WERI-Rb-1 (cell line): ENCODE data around the gene KRT16.
A peak's percentile ranks its signal among the peaks of the same experiment; 100 is the strongest.

Experiments
- DNase-seq: peaks from one replicate; pipeline ENCODE4 v3.0.0-alpha.2; 2020
- H3K27ac ChIP-seq: fragments of 250-450 bp; sonication (Bioruptor Pico); 2 replicates; pipeline ENCODE4 v1.5.1; 2020; ENCODE audit warnings: mild to moderate bottlenecking, moderate library complexity
- H3K27me3 ChIP-seq: fragments of 250-450 bp; sonication (Bioruptor Pico); 2 replicates; pipeline ENCODE4 v1.5.1; 2021; ENCODE audit warnings: mild to moderate bottlenecking, low read depth, moderate library complexity; ENCODE audit not compliant: insufficient read depth, severe bottlenecking
- H3K36me3 ChIP-seq: fragments of 250-450 bp; sonication (Bioruptor Pico); 2 replicates; pipeline ENCODE4 v1.5.1; 2020; ENCODE audit warnings: mild to moderate bottlenecking, moderate library complexity
- H3K4me3 ChIP-seq: 2 replicates; pipeline ENCODE4 v1.5.1; 2011; ENCODE audit warnings: low read depth, mild to moderate bottlenecking, control low read depth, low read length
- H3K9me3 ChIP-seq: fragments of 250-450 bp; sonication (Bioruptor Pico); 2 replicates; pipeline ENCODE4 v1.5.1; 2021; ENCODE audit warnings: mild to moderate bottlenecking, moderate library complexity; ENCODE audit not compliant: severe bottlenecking
- TF ChIP-seq, protein P1 (sequence below): IDR thresholded peaks from 2 replicates; pipeline ENCODE4 v1.5.1; 2011; ENCODE audit warnings: low read depth, mild to moderate bottlenecking, control low read depth, inconsistent platforms, low read length

KRT16 gene

DNA sequence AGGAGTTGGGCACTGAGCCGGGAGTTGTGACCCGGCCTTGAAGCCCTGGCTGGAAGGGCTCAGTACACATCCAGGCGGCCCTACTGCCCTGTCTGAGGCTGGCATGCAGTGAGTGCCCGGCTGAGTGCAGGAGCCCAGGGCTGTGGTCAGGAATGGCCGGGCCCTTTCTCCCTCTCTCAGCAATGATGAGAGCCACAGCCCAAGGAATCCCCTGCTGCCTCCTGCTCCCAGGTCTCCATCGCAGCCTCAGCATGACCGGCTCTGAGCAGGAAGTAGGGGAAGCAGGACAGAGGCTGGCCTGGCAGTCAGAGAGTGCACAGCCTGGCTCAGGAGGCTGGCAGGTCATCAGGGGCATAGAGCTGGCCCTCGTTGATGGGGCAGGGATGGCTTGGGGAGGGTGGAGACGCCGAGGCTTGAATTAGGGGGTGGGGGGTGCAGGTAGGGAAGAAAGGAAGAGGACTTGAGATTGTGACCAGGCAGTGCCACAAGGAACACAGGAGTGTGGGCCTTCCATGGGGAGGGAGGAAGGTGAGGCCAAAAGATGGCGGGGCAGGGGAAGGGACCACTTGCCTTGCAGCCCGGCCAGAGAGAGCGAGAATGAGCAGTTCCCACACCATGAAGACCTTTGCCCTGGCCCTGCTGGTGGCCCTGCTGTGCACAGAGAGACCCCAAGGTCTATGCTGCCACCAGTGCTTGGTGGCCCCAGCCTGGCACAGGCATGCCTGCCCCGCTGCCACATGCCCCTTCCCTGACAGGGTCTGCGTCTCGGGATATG lies 43.9 kb upstream of the KRT16 start:
- no peak for DNase-seq
- Histone ChIP-seq H3K4me3 (no peak overlapping the region), H3K27me3 (no peaks in the 10 kb centered on the region), H3K9me3 (no peaks in the 10 kb centered on the region), H3K36me3 (no peaks in the 10 kb centered on the region), H3K27ac (no peak overlapping the region; the same call in 1 of the 2 replicates)
- TF ChIP-seq, protein P1, sequence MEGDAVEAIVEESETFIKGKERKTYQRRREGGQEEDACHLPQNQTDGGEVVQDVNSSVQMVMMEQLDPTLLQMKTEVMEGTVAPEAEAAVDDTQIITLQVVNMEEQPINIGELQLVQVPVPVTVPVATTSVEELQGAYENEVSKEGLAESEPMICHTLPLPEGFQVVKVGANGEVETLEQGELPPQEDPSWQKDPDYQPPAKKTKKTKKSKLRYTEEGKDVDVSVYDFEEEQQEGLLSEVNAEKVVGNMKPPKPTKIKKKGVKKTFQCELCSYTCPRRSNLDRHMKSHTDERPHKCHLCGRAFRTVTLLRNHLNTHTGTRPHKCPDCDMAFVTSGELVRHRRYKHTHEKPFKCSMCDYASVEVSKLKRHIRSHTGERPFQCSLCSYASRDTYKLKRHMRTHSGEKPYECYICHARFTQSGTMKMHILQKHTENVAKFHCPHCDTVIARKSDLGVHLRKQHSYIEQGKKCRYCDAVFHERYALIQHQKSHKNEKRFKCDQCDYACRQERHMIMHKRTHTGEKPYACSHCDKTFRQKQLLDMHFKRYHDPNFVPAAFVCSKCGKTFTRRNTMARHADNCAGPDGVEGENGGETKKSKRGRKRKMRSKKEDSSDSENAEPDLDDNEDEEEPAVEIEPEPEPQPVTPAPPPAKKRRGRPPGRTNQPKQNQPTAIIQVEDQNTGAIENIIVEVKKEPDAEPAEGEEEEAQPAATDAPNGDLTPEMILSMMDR: no peak

DNA sequence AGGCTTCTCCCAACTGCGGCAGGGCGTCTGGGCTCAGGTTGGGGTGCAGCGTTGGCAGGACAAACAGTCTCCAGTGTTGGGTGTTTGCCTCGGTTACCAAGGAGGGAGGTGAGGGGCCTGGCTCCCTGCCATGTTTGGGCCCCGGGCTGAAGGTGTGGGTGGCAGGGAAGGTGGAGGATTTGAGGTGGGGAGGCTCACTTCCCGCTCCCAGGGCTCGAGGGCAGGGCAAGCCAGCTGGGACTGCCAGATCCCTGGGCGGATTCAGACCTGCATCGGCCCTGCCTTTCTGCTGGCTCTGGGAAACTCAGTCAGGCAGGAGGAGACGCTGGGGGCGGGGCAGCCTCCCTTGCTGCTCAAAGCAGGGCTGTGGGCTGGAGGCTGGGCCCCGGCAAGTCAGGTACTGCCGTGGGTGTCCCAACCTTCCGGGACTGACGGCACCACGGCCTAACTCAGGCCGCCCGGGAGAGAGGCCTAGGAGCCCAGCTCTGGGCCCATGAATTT lies 43.1 kb upstream of the KRT16 start:
- peak overlapping the region; percentile 48 for H3K27ac ChIP-seq
- no peaks in the 10 kb centered on the region for H3K9me3 ChIP-seq
- peak; percentile 84 for DNase-seq

DNA sequence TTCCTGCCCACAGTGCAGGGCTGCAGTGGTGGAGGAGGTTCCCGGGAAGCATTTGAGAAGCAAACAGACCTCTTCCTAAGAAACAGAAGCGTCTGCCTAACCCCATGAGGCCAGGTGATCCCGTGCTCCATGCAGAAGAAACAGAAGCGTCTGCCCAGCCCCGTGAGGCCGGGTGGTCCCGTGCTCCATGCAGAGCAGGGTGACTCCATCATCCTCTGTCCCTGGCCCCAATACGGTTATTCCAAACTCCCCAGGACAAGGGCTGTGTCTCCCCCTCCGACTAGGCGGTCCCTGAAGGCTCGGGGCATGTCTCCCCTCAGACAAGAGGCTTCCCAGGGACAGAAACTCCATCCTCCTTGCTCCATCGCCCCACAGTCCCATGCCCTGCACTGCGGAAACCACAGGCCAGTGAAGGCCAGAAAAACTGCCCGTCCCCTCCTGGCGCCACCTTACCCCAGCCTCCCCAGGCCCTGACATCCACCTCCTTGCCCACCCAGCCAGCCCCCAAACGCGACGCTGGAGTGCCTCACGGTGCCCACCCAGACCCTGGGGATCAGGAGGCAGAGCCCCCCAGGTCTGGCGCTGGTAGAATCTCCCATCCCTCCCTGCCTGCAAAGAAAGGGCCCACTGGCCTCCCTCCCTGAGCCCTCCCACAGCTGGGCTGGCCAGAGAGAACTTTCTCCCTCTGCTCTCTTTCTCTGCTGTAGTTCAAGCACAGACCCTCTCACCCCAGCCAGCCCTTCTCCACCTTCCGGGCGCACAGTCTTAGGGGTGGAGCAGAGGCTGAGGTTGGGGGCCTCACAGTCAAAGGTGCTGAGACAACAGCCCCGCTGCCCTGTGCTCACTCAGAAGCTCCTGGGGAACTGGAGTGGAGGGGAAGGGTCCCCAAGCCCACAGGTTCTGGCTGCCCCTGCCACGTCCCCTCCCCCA lies 42.4 kb upstream of the KRT16 start:
- H3K4me3 ChIP-seq: no peak overlapping the region
- TF ChIP-seq, protein P1: no peak
- no peaks in the 10 kb centered on the region for H3K27me3 ChIP-seq
- H3K9me3 ChIP-seq: no peaks in the 10 kb centered on the region
- H3K36me3 ChIP-seq: no peaks in the 10 kb centered on the region
- peak overlapping the region; percentile 48 for H3K27ac ChIP-seq
- DNase-seq: no peak

More for the DNA sequence above, 43.1 kb upstream of the KRT16 start:
- Histone ChIP-seq H3K27me3 (no peaks in the 10 kb centered on the region), H3K4me3 (no peak overlapping the region), H3K36me3 (no peaks in the 10 kb centered on the region)
- TF ChIP-seq, protein P1: no peak

DNA sequence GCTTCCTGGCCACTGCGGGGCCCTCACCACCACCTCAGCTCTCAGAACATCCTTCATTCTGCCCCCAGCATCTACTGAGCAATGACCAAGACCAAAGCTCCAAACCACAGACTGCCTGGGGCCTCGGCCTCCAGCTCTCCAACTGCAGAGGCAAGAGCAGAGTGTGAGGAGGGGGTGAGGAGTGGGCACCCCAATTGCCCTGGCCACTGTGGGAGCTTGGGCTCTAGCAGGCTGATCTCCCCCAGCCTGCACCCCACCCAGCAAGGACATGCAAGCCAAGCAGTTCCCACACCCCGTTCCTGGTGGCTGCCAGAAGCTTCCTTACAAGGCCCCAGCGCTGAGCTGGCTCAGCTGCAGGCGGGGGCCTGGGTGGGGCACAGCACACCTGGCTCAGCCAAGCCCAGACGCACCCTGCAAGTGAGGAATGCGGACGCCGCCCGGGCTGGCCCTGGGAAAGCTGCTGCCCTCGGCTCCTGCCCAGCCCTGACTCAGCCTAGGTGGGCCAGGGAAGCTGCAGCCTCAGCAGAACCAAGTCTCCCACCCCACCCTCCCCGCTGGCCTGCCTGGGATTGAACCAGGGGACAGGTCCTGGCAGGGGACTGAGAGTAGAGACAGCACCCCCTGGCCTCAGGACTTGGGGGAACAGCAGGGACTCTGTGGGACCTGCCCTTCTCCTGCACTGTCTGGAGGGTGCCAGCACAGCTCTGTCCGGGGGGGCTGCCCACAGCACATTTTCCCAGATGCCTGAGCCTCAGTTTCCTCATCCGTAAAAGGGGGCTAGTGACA lies 41.5 kb upstream of the KRT16 start:
- no peaks in the 10 kb centered on the region for H3K36me3 ChIP-seq
- H3K4me3 ChIP-seq: no peak overlapping the region
- TF ChIP-seq, protein P1: no peak
- no peaks in the 10 kb centered on the region for H3K9me3 ChIP-seq
- no peaks in the 10 kb centered on the region for H3K27me3 ChIP-seq
- H3K27ac ChIP-seq: no peak overlapping the region
- DNase-seq: no peak

DNA sequence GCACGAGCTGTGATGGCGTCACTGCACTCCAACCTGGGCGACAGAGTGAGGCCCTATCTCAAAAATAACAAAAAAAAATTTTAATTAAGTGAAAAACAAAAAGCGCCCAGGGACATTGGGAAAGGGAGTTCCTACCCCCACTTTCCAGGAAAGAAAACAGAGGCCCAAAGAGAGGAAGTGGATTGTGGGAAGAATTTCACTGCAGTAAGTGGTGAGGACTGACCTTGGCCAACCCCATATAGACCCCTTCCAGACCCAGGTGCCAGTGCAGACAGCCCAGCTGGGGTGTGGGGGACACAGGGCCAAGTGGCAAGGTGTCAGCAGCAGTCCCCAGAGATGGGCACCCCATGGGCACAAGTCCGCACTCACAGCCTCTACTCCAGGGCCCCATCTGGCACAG lies 40.9 kb upstream of the KRT16 start:
- Histone ChIP-seq H3K9me3 (no peaks in the 10 kb centered on the region), H3K27me3 (no peaks in the 10 kb centered on the region), H3K4me3 (no peak overlapping the region), H3K27ac (no peak overlapping the region), H3K36me3 (no peaks in the 10 kb centered on the region)
- DNase-seq: no peak
- TF ChIP-seq, protein P1: no peak
